Stimulated activated CD8-positive, alpha-beta memory T cell treated with anti-CD3 and anti-CD28 coated beads, Interleukin-12 subunit alpha, Interleukin-12 subunit beta, amount 100 ng/mL, for 24 hours (primary cell): Measurements from ENCODE around the gene SLC7A1.
"Not testable (repeated sequence)": the region's sequence is repeated elsewhere in the genome, so short reads cannot be mapped to it uniquely, and the experiment has no call there.

Source experiments
- DNase-seq: peaks from one replicate; pipeline ENCODE4 v3.0.0-alpha.2; 2020; ENCODE audit errors: extremely low read depth

SLC7A1 gene

DNA sequence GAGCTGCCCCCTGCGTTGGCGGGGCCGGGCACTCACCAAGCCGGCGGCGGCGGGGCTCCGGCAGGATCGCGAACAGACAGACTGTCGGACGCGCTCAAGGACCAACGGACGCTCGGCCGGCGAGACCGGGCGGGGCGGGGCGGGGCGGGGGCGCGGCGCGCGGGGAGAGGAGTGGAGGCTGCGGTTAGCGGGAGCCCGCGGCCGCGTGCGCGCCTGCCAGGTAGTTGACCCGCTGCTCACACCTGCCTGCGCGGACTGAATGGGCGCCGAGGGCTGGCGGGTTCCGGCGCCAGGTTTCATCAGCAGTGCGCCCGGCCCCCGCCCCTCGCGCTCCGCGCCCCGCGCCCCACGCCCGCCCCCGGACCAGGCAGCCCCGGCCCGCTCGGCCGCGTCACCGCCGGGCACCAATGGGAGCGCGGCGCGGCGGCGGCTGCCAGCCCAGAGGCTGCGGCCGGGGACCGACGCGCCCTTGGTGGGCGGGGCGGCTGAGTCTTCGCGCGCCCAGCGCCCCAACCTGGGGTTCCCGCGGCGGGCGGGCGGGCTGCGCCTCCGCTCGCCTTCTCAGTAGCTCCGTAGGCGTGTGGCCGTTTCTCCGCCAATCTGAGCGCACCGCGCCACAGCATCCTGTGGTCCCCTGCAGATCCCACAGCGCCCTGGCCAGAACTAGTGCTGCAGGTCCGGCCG lies at the start of gene SLC7A1:
Gene SLC7A1, minus strand, starts transcription at position 309 of the 684 bp plus-strand sequence. CDS start 59,500 bp downstream, outside the sequence.
- DNase-seq, result peak; percentile 71

DNA sequence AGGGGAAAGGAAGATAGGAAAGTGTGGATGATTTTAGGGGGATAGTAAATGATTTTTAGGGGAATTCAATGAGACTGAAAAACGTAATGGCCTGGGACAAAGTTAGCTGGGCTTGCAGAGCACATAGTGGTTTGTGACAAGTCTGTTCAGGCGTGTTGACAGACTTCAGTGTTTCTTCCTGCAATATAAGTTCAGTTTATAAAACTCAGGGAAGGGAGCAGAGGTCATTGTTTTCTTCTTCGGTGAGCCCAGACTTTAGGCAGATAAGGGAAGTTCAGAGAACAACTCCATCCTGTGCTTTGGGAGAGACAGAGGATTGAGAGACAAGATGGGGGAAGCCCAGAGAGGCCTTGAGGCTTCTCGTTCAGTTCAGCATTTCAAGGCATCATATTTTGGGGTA lies 45.2 kb upstream of the SLC7A1 start:
- no peak for DNase-seq

DNA sequence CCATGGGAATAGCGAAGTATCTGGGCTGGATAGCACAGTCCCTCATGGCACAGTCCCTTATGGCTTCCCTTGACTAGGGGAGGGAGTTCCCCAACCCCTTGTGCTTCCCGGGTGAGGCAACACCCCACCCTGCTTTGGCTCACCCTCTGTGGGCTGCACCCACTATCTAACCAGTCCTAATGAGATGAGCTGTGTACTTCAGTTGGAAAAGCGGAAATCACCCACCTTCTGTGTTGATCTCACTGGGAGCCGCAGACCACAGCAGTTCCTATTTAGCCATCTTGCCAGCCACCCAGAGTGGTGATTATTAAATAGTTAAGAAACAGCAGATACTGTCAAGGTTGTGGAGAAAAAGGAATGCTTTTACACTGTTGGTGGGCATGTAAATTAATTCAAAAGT lies 41.3 kb upstream of the SLC7A1 start:
- not testable (repeated sequence) for DNase-seq

DNA sequence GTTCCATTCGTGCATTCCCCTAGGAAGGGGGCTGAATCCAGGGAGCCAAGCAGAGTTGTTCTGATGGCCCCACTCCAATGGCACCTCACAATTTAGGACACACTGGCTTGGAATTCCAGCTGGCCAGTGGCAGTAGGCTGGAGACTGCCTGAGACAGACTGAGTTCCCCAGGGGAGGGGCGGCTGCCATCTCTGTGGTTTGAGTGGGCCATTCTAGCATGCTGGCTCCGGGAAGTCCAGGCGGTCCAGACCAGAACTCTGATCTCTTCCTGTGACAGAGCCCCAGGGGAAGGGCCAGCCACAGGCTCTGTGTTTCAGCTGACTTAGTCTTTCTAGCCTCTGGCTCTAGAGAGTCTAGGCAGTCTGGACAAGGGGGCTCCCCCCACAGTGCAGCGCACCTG lies 29.5 kb upstream of the SLC7A1 start:
- no peak for DNase-seq

DNA sequence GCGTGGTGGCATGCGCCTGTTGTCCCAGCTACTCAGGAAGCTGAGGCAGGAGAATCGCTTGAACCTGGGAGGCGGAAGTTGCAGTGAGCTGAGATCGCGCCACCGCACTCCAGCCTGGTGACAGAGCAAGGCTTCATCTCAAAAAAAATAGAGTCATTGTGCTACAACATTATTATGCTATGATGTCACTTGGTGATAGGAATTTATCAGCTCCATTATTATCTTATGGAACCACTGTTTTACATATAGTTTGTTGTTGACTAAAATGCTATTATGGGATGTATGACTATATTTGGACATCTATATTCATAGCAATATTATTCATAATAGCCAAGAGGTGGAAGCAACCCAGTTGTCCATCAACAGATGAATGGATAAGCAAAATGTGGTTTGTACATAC lies 26.4 kb upstream of the SLC7A1 start:
- DNase-seq, result no peak

DNA sequence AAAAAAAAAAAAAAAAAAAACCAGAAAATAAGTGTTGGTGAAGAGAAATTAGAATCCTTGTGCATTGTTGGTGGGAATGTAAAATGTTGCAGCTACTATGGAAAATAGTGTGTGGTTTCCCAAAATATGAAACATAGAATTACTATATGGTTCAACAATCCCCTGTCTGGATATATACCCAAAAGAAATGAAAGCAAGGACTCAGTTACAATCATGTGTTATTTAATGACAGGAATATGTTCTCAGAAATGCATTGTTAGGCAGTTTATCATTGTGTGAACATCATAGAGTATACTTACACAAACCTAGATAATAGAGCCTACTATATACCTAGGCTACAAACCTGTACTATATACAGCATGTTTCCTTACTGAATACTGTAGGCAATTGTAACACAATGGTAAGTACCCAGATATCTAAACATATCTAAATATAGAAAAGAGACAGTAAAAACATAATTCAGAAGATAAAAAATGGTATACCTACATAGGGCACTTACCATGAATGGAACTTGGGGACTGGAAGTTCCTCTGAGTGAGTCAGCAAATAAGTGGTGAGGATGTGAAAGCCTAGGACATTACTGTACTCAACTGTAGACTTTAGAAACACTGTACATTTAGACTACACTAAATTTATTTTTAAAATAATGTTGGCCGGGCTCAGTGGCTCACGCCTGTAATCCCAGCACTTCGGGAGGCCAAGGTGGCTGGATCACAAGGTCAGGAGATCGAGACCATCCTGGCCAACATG lies 25.7 kb upstream of the SLC7A1 start:
- DNase-seq, result no peak

DNA sequence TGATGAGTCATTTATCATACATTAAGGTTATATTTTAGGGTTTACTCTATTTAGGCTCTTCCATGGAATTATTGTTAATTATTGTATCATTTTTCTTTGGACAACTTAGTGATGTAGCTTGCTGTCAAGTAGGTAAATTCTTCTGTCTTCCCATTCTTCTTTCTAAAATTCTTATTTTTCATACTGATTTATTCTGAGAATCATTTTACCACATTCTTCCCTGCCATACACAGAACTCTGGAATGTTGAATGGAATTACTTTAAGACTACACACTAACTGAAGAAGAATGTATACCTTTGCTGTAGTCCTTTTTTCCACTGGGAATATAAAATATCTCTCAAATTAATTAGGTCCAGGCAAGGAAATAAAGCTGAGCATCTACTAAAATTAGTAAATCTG lies 24.5 kb upstream of the SLC7A1 start:
- no peak for DNase-seq

DNA sequence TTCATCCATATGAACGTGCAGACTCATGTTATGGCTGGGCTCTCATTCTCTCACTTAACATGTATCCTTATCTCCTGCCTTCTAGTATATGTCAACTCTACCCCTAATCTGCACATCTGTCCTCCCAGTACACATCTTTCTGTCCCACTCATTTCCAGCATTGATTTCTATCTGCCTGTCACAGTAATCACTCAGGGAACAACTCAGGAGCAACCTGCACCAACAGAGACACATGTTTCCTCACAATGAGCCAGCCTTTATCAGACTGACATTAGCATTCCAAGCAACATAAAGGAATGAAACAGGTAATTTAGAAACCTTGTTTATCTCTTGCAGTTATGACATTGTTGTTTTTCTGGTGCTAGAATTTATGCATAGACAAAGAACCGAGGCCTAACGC lies 17.6 kb upstream of the SLC7A1 start:
- no peak for DNase-seq

DNA sequence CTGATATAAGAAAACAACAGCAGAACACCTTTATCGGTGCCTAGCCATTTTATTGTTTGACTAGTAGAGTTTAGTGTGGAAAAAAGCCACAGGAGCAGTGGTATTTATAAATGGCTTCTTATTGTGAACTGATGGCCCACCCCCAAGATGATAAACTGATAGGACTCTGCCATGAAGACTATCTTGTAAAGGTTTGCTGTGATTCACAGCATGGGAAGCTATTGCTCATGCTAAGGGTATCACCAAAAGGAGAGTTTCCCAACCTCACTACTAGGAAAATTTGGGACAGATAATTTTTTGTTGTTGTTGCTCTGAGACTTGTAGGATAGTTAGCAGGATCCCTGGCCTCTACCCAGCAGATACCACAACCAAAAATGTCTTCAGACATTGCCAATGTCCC lies 12.0 kb upstream of the SLC7A1 start:
- no peak for DNase-seq

DNA sequence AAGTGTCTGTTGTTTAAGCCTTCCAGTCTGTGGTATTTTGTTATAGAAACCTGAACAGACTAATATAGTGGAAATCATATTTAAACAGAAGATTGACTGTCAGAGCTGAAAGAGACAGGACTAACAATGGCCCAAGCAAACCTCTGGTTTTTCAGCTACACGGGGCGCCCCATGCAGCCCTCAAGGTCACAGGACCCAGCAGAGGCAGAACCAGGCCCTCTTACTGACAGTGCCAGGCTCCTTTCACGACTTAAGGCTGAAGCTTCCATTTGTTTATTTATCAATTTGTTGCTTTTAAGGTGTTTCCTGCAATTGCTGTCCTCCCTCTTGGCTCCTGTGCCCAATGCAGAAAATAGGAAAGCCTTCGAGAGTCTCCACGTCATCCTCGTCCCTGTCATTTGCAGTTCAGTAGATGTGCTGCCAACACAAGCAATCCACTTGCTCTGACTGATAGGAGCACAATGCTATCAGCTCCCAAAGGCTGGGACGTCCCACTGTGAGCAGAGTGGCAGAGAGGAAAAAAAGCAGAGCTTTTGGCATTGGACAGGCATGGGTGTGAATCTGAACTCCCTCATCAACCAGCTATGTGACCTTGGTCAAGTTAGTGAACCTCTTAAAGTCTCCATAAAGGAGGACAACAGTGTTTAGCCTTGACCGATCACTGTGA lies 10.5 kb upstream of the SLC7A1 start:
- DNase-seq, result no peak

DNA sequence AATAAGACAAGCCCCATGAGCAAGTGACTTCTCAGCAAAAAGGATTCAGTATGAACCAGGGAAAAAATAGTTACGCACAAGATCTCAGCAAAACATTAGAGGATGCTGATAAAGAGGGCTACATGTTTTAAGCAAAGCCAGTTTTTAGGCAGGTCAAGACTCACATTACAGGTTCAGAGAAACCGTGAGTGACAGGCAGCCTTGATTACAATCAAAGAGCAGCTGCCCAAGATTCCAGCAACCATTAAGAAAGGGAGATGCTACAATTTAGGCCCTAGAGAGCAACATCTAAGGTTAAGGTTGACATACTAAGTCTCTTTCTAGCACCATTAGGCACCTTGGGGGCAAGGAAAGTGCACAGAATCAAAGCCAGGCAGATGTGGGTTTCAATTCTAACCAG lies 2.8 kb upstream of the SLC7A1 start:
- no peak for DNase-seq

DNA sequence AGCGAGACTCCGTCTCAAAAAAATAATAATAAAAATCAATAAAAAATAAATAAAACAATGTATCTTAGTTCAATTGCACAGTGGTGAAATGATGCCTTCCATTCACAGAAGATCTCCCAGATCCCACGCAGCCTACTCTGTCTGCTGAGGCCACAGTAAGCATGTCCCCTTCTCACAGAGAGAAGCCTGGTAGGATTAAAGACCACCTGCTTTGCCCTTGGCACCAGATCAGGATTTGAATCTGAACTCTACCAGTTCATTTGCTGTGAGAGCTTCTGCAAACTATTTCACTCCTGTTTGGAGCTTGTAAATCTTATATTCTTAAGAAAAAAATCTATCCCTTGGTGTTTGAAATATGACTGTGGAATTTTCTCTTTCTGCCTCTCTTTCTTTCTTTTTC lies 2.2 kb upstream of the SLC7A1 start:
- DNase-seq, result no peak

DNA sequence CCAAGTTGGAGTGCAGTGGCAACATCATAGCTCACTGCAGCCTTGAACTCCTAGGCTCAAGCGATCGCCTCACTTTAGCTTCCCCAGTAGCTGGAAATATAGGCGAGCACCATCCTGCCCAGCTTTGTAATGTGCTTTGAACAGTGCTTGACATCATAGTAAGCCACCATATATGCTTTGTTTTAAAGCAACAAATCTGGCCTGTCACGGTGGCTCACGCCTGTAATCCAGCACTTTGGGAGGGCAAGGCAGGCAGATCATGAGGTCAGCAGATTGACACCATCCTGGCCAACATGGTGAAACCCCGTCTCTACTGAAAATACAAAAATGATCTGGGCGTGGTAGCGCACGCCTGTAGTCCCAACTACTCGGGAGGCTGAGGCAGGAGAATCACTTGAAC lies 1.8 kb upstream of the SLC7A1 start:
- no peak for DNase-seq

DNA sequence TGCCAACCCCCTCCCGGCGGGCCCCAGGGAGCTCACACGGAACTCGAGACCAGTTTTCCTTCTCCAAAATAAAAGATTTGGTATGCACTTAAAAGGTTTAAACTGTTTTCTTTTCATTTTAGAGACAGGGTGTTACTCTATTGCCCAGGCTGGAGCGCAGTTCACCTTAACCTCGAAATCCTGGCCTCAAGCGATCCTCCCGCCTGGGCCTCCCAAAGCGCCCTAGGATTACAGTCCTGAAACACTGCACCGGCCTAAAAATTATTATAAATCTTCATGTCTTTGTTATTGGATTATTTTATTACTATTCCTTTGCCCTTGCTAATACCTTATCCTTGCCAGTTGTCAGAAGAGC lies 553 bp upstream of the SLC7A1 start:
- DNase-seq, result no peak

DNA sequence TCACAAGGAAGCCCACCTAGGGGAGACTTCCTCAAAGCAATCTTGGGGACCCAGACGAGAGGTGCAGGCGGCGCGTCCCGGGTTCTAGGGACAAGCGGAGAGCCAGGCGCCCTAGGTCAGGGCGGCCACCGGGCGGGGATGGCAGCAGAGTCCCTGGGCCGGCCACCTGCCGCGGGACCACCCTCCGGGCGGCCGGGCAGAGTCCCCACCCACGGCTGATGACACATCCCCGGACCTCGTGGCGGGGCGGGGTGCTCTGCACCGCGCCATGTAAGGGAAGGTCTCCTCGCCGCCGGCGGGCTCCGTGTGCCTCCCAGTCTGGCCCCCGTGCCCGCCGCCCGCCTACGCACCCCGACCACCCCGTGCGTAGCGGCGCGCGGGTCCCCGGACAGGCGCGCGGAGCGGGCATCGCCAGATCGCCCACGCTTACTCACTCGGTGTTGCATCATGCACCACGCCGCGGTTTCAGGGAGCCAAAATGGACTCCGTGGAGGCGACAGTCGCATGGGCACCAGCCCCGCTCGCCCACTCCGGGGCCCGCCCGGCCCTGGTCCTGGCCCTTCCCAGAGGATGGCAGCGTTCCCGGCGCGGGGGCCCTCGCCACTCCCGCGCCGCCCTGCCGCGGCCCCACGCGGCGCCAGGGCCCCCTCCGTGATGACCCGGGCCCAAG lies 643 bp downstream of the SLC7A1 start:
- peak; percentile 43 for DNase-seq

DNA sequence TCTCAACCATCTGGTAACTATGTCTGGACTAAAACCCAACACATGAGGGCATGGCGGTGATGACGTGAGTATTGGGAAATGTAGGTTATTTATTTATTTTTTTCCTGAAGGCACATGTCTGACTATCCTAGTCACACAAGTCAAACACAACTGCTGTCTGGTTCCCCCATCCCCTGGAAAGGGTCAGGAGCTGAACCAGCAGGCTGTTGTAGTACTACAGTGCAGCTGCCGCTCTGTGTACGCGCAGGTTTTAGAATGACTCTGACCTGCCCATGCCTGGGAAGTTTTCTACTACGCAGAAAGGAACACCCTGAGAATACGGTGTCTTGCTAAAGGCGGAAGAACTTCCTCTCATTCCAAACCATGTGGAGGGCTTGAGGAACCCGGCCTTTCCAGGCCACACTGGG lies 1.2 kb downstream of the SLC7A1 start:
- no peak for DNase-seq

DNA sequence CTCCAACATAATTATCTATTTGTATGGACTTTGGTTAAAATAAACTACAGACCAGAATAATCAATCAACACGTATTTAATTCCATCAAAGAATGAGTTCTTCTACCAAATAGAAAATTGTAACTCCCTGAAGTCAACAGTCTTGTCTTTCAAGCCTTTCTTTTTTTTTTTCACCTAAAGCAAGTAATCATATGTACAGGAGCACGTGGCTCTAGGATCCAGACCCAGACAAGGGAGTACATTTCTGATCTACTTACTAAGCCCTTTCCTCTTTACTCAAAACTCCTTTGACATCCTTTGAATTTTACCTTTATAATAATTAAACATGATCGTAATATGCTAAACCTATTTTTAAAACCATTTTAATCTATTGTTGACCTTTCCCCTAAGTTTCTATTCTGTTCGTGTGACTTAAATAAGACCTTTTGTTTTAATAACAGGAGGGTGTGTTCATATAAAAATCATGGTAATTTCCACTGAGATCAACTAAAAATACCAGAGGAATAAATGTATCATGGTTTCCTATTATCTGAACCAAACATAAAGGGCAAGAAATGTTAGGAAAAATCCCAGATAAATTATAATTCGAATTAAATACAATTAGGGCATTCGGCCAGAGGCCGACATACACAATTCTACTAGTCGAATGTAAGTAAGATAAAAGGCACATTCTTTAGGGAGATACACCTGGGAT lies 1.7 kb downstream of the SLC7A1 start:
- no peak for DNase-seq

DNA sequence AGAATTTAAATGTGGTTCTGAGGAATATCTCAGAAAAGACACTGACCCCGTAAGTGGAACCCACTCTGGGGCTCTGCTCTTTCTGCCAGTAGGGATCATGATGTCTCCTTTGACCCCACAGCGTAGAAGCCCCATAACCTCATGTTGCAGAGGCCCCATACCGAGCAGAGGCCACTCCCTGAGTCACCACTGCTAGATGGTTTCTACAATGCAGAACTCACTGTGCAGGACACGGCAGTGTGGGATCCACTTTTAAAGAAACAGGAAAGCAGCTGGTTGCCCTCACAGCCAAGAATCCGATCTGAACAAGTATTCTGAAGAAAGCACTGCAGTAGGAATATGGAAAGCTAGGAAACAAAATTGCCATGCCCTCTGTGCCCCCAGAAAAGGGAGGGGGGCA lies 4.2 kb downstream of the SLC7A1 start:
- no peak for DNase-seq

DNA sequence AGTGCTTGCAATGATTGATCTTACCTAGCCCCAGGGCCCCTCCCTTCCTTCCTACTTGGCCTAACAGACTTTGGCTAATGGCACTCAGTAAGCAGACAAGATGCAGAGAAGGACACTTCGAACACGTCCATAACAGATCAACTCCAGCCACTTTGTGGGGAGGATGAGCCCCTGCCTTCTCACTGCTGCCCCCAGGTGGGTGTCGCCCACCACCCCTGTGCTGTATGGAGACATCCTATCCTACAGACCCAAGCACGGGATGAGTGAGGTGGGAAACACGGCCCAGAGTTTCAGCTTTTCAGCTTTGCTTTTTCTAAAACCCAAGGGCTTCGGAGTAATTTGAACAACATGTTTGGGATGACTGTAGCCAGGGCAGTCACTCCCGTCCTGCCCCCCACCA lies 5.5 kb downstream of the SLC7A1 start:
- no peak for DNase-seq

DNA sequence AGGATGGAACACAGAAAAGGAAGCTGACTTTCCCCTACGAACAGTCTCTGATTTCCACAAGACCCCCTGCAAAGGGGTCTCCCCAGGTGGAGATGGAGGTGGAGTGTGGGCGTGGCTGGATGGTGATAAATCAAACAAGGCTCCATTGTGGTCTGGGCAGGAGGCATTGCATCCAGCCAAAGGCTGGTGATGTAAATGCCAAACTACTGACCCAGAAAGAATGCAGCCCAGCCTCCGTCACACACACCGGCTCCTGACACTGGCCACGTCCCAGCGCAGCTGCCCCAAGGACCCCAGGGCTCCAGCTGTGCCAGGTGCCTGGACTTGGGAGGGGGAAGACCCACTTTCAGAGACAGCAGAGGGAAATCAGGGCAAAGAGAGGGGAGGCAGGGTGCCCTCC lies 6.3 kb downstream of the SLC7A1 start:
- DNase-seq, result no peak

DNA sequence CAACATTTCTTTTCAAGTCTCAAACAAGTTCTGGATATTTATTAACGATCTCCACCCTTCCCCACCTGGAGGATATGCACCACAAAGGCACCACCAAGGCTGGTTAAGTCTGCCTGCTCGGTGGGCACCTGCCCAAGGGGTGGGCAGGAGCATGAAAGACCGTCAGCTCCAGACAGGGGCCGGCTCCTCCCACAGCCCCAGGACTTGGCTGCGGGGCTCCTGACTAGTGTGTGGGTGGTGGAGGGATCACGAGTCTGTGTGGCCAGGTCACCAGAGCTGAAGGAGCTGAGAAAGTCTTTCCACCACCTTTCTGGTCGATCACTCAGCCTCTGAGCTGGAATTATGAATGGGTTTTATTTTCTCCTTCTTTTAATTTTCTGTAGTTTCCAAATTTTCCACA lies 7.8 kb downstream of the SLC7A1 start:
- DNase-seq, result no peak
